ENCODE results near the gene S100PBP.
"Not testable (repeated sequence)": the region's sequence is repeated elsewhere in the genome, so short reads cannot be mapped to it uniquely, and the experiment has no call there.

S100PBP gene

GRCh38 chr1:32899586-32900296 lies 82.3 kb downstream of the S100PBP start:
- no peak for DNase-seq (ENCODE audit: low spot score)

GRCh38 chr1:32900371-32900955 lies 83.0 kb downstream of the S100PBP start:
- DNase-seq (ENCODE audit: low spot score), result no peak

GRCh38 chr1:32900956-32901822 lies 83.7 kb downstream of the S100PBP start, which contains the start of gene TMEM54:
TSS of gene TMEM54 (minus strand) at chr1:32901389. CDS start at chr1:32901238, 151 bp downstream.
- DNase-seq (ENCODE audit: low spot score), result no peak

- DNase-seq (ENCODE audit: low spot score), result no peak
Observed at GRCh38 chr1:32901823-32902534, 84.5 kb downstream of the S100PBP start.

GRCh38 chr1:32902535-32902920 lies 85.1 kb downstream of the S100PBP start:
- no peak for DNase-seq (ENCODE audit: low spot score)

- DNase-seq (ENCODE audit: low spot score), result no peak
Observed at GRCh38 chr1:32903991-32904785, 86.7 kb downstream of the S100PBP start.

- DNase-seq (ENCODE audit: low spot score), result no peak
Observed at GRCh38 chr1:32904797-32905196, 87.3 kb downstream of the S100PBP start.

GRCh38 chr1:32905588-32905987 lies 88.1 kb downstream of the S100PBP start:
- not testable (repeated sequence) for DNase-seq (ENCODE audit: low spot score)

GRCh38 chr1:32906654-32907053 lies 89.2 kb downstream of the S100PBP start:
- no peak for DNase-seq (ENCODE audit: low spot score)

- DNase-seq (ENCODE audit: low spot score), result no peak
Observed at GRCh38 chr1:32907435-32907834, 90.0 kb downstream of the S100PBP start.

All from SK-N-DZ (cell line).